Motor neuron (in vitro differentiated cells): Measurements from ENCODE around the gene LRRC75A. TPM values are rescaled to one million over a fixed set of nuclear protein-coding genes. Genes with fewer than 3 reads are reported as not detected.

Experiments used
- ATAC-seq, 8 experiments: fragments of 200-7000 bp; cut with Tn5 transposase; replicated peaks in 6 of 8; 2 replicates each; pipeline ENCODE4 v1.8.0; 2021; ENCODE audit warnings: mild to moderate bottlenecking in 8 of 8, moderate library complexity in 8 of 8
- H3K27ac ChIP-seq, 2 donors: fragments of 250-450 bp; sonication (Bioruptor Pico); 2 replicates each; pipeline ENCODE4 v1.9.0; 2021; ENCODE audit warnings: antibody characterized with exemption in 2 of 2, mild to moderate bottlenecking in 2 of 2, moderate library complexity in 1 of 2
- H3K4me1 ChIP-seq, 2 donors: fragments of 250-450 bp; sonication (Bioruptor Pico); replicated peaks in 1 of 2; 2 replicates each; pipeline ENCODE4 v1.6.1; 2021; ENCODE audit warnings: antibody characterized with exemption in 2 of 2, mild to moderate bottlenecking in 2 of 2, moderate library complexity in 1 of 2
- H3K4me3 ChIP-seq, 5 donors: fragments of 250-450 bp; sonication (Bioruptor Pico); 2 replicates each; pipeline ENCODE4 v1.9.0; 2021; ENCODE audit warnings: antibody characterized with exemption in 5 of 5, mild to moderate bottlenecking in 5 of 5, moderate library complexity in 4 of 5
- WGBS, 10 experiments: fragments of 450-650 bp; shearing (Covaris generic); methylation state at CpG; one replicate each; pipeline ENCODE4 v1.0.0; 2022; 5-methylcytosine and 5-hydroxymethylcytosine counted together
- in situ Hi-C, 9 experiments: fragments of 400-800 bp; cut with MboI; loops; one replicate each; pipeline ENCODE4 v1.15.0; 2021; ENCODE audit warnings: low sequenced_read_pairs in 9 of 9, low pct_unique_long_range_greater_than_20kb in 2 of 9; ENCODE audit not compliant: unreplicated experiment in 9 of 9
- total RNA-seq, 8 experiments: library from RNA; unstranded; fragments of 300-600 nt; gene quantifications; 2 replicates each; pipeline versions ENCODE4 v1.2.3 to v1.2.4, GENCODE V29; 2022

Gene LRRC75A
- total RNA-seq, 8 experiments from 2014 or later, result 3.9 to 15.8 (median 4.7) TPM

DNA sequence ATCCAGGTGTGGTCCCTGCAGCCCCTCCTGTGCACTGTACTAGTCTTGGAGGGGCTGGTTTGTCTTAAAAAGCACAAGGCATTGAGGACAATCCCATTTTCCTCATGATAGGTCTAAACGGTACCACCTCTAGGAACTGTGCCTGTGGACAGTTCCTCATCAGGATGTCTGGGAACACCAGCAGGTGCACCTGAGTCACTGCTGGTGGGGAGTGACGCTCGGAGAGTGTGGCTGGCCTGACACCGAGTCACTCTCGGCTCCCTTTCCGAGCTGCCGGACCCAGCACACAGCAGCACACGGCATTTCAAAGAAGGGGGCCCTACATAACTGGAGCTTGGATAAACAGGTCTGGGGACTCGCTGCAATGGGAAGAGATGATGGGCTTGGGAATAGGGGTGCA lies 25.6 kb downstream of the LRRC75A start:
- H3K4me3 ChIP-seq, result no peak overlapping the region
- H3K4me1 ChIP-seq, result peaks cover 0 to 11% of the 10 kb centered on the region in 2 donors
- in situ Hi-C loops, result no loop called here
- no peak for ATAC-seq
- 80 to 100% (median 90%) methylated on average over 1 to 5 of the region's 9 CpGs; no CpG with 5 or more reads in 3 of the 10 experiments for WGBS, 10 experiments
- H3K27ac ChIP-seq, result no peak overlapping the region

DNA sequence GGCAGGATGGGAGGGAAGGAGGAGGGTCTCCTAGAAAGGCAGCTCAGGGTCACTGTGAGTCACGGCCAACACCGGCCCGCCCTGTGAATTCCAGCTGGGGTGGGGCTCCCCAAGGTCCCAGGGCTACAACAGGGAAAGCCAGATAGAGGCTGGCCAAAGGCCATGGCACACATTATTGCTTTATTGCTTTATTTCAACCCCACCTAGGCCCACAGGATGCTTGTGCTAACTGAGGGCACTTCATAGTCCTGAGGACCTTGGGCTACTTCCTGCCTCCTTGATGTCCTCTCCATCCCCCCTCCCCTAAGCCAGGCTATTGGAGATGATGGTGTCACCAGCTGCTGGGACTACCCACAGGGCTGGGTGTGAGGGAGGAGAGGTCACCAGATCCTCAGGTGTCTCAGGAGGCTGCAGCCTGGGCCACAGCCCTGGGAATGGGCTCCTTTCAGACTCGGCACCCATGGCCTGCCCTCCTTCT lies 26.1 kb downstream of the LRRC75A start:
- peak in 2 of 8 experiments; percentile 58 to 68 for ATAC-seq
- Histone ChIP-seq H3K27ac (no peak overlapping the region), H3K4me1 (peaks cover 0 to 11% of the 10 kb centered on the region in 2 donors), H3K4me3 (no peak overlapping the region)
- WGBS, 10 experiments, result 0 to 100% (median 84%) methylated on average over 1 to 4 of the region's 4 CpGs; no CpG with 5 or more reads in 6 of the 10 experiments
- in situ Hi-C loops, result no loop called here

DNA sequence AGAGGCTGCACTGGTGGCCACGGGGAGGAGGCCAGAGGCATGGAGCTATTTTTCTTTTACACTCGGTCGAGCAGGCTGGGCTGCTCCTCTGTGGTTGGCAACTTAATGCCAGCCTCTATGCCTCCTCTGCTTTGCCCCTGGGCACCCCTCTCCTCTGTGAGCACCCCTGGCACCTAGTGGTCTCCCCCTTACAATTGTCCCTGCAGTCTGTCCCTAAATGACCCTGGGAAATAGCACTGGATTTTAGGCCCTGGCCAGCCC lies 27.0 kb downstream of the LRRC75A start:
- ATAC-seq, result no peak
- WGBS, 10 experiments, result 40 to 100% (median 71%) methylated on average over 1 to 2 of the region's 3 CpGs; no CpG with 5 or more reads in 6 of the 10 experiments
- in situ Hi-C loops, result no loop called here

DNA sequence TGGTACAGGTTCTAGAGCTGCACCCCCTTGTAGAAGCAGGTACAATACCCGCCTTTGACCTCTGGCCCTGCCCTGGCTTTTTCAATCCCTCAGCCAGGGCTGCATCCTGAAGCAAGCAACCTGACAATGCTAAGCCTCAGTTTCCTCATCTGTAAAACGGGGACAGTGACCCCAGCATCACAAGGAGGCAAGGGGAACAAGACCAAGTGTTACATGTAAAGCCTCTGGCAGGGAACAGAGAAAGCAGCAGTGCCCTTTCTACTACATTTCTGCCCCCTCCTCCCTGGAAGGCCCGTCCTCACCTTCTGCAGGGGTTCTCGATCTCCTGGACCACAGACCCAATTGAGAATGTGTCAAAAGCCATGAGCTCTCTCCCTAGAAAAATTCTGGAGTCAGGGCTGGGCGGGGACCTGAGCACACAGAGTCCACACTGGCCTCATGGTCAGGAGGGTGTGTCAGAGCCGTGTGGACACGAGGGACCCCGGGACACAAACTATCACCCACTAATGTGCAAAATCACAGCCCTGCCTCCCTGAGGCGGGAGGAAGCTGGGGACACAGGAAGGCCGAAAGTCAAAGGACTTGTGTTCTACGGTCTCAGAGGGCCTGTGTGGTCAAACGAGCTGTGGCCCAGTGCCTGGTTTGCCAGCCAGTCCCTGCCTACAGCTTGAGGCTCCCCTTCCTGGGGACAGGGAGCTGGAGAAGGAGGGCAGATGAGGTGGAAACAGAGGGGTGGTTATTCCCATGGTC lies 27.5 kb downstream of the LRRC75A start:
- ATAC-seq, result no peak
- Histone ChIP-seq H3K4me3 (no peak overlapping the region), H3K27ac (no peak overlapping the region), H3K4me1 (no peaks in the 10 kb centered on the region)
- 52 to 100% (median 80%) methylated on average over 2 to 6 of the region's 12 CpGs; no CpG with 5 or more reads in 3 of the 10 experiments for WGBS, 10 experiments
- in situ Hi-C loops, result no loop called here

More for the DNA sequence above, 27.0 kb downstream of the LRRC75A start:
- Histone ChIP-seq H3K4me1 (peaks cover 0 to 4% of the 10 kb centered on the region in 2 donors), H3K4me3 (no peak overlapping the region), H3K27ac (no peak overlapping the region)

DNA sequence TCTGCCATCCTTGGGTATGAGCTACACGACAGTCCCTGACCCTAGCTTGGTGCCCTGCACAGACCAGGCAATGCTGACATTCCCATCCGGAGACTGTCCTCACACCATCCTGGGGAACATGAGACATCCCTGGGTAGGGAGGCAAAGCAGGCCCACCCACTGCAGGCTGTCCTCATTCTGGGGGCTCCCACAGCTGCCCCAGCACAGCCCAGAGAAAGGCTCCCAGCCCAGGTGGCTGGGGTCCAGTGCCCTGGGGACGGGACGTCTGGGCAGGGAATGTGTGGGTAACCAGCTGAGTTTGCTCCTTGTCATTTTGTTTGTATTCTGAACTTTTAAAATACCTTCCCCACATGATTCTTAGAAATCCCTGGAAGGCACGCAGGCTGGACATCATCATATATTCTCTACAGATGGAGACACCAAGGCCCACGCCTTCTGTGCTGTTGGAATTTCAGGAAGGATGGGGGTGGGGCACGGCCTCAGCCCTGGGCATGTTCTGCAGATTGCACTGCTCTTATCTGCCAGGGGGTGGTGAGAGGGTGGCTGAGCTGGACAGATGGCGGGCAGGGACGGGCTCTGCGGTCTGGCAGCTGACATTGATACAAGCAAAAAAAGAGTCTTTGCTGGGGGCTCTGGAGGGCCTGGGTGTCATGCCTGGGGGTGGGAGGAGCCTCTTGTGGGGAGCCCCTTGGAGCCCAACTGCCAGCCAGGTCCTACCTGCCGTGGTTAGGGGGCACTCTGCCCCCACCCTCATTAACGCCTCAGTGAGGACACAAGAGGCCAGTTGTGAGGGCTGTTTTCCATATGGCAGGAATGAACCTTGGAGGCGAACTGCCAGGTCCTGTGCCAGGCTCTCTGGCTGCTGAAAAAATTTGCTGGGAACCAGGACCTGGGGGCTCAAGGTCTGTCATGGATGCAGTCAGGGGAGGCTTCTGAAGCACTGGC lies 28.4 kb downstream of the LRRC75A start:
- in situ Hi-C loops, result no loop called here
- WGBS, 10 experiments, result 3 to 89% (median 65%) methylated on average over 1 to 5 of the region's 13 CpGs; no CpG with 5 or more reads in 6 of the 10 experiments
- no peak overlapping the region for H3K4me3 ChIP-seq
- H3K4me1 ChIP-seq, result no peaks in the 10 kb centered on the region
- no peak overlapping the region for H3K27ac ChIP-seq
- peak; percentile 36 to 97 (median 59) for ATAC-seq

DNA sequence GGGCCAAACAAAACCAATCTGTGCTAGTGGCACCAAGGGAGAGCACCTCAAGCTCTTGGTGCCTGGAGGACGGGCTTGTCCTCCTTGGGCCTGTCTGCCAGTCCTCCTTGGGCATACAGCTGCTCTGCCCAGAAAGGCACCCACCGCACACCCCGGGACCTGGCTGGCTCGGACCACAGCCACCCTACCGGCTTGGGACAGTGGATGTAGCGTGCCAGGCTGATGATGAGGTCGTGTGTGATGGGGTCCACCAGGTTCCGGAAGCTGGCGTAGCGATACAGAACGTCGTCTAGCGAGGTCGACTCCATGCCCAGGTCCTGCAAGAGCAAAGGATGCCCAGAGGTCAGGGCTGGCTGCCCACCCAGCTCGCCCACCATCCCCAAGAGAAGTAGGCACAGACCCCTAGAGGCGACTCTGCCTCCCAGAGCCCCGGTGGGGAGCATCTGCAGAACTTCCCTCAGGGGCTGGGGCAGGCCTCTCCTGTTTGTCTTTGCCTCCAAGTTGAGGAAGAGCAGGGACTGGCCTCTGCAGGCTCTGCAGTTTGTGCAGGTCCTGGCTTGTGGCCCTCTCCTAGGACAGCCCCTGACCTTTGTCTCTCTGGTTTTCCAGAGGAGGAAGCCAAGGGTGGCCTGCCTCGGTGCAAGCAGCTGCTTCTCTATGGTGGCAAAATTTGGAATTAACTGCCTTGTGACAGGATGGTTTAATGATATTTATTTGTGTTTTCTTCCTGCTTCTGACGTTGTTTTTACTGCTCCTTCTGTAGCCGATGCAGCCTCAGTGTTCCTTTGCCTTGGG lies 29.7 kb downstream of the LRRC75A start:
- 33 to 100% (median 86%) methylated on average over 1 to 13 of the region's 20 CpGs; no CpG with 5 or more reads in 1 of the 10 experiments for WGBS, 10 experiments
- H3K4me3 ChIP-seq, result no peak overlapping the region
- no peak for ATAC-seq
- H3K27ac ChIP-seq, result no peak overlapping the region
- in situ Hi-C loops, result no loop called here
- peaks cover 0 to 3% of the 10 kb centered on the region in 2 donors for H3K4me1 ChIP-seq

DNA sequence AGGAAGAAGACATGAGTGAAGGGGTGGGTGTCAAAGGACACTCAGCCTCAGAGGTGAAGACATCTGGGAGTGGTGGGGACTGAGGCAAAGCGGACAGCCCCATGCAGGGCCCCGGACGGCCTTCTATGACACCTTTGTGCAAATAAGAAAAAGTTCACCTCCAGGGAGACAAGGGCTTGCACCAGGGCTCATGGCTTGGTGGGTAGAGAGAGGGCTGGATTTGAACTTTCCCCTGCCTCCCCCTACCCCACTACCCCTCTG lies 30.5 kb downstream of the LRRC75A start:
- Histone ChIP-seq H3K4me3 (no peak overlapping the region), H3K27ac (no peak overlapping the region), H3K4me1 (peaks cover 6 to 10% of the 10 kb centered on the region in 2 donors)
- in situ Hi-C loops, result no loop called here
- no peak for ATAC-seq
- WGBS, 10 experiments, result 80 to 95% methylated on average over 1 to 3 of the region's 3 CpGs; no CpG with 5 or more reads in 8 of the 10 experiments

DNA sequence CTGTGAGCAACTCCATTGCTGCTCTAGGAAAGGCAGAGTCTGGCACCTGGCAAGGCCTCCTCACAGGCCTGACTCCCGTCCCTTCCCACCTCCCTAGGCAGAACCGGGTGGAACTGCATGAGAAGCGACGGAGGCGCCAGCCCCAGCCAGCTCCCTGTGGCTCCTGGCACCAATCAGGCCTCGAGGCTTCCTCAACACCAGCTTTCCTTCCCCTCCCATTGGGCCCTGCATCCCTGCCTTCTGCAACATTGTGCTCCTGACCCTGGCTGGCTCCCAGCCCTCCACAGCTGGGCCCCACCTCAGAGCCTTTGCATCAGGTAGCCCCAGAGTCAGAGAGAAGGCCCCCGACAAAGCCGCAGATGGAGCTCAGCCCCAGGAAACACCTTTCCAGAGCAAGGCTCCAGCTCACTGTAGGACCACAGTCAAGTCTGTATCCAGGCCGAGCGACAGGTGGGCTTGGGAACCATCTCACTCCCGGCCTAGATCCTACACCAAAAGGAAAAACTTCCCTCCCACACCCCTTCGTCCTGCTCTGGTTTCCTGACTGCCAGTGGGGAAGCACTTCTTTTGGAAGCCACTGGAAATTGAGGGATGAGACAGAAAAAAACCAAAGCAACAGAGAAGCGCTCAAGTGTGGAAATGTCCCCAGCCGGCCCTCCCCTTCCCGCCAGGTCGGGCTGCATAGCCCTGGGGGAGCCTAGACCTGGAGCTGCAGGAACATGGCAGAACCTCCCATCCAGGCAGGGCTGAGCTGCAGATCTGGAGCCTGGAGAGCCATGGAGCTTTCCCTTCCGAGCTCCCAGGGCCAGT lies 31.0 kb downstream of the LRRC75A start:
- Histone ChIP-seq H3K27ac (no peak overlapping the region), H3K4me1 (peaks cover 6 to 11% of the 10 kb centered on the region in 2 donors), H3K4me3 (no peak overlapping the region)
- ATAC-seq, result no peak
- whole genome bisulfite sequencing, 10 experiments, result 80 to 97% (median 91%) methylated on average over 2 to 6 of the region's 17 CpGs; no CpG with 5 or more reads in 4 of the 10 experiments
- in situ Hi-C loops, result no loop called here

DNA sequence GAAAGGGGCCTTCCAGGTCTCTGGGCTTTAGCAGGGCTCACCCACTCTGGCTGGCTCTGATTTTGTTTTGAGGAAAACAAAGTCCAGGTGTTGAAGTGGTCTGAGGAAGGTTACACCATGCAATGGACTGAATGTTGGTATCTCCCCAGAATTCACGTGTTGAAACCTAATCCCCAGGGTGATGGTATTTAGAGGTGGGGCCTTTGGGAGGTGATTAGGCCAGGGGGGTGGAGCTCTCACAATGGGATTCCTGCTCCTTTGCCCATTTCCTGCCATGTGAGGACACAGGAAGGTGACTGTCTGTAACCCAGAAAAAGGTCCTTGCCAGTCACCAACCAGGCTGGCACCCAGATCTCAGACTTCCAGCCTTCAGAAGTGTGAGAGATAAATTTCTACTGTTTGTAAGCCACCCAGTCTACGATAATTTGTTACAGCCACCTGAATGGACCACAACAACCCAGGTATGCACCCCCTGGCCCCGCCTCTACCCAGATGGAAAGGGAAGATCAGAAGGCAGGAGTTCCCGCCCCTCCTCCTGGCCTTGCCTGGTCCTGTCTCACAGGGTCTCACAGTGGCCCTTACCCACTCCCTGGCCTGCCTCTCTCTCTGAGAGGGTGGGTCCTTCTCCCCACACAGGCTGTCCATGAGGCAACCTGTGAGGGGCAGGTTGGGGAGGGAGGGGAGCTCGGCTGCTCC lies 32.0 kb downstream of the LRRC75A start:
- 73 to 80% methylated on average over 1 to 3 of the region's 5 CpGs; no CpG with 5 or more reads in 8 of the 10 experiments for WGBS, 10 experiments
- Histone ChIP-seq H3K27ac (no peak overlapping the region), H3K4me1 (peaks cover 6 to 11% of the 10 kb centered on the region in 2 donors), H3K4me3 (no peak overlapping the region)
- no peak for ATAC-seq
- in situ Hi-C loops, result loop anchor here in 1 of 9 experiments (10.0 kb wide), 1 partner anchor 65 kb away; no protein-coding TSS in a partner anchor

DNA sequence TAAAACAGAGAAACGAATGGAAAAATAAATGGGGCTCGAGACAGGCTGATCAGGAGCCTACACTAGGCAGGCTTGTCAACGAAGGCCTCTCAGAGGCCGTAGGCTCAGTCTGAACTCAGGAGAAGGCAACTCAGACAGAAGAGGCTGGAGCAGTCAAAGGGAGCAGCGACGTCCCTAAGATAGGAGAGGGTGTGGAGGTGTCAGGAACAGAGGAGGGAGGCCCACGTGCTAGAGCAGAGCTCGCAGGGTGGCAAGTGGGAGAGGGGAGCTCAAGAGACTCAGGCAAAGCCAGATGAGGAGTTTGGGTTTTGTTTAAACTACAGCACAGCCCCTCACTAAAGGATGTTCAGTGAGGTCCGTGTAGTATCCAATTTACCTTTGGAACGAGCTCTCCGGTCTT lies 32.7 kb downstream of the LRRC75A start:
- in situ Hi-C loops, result loop anchor here in 1 of 9 experiments (10.0 kb wide), 1 partner anchor 66 kb away; no protein-coding TSS in a partner anchor
- no peak for ATAC-seq
- 0 to 100% (median 86%) methylated on average over 1 to 7 of the region's 11 CpGs; no CpG with 5 or more reads in 1 of the 10 experiments for WGBS, 10 experiments
- no peak overlapping the region for H3K27ac ChIP-seq
- no peak overlapping the region for H3K4me3 ChIP-seq
- H3K4me1 ChIP-seq, result peaks cover 6 to 11% of the 10 kb centered on the region in 2 donors

DNA sequence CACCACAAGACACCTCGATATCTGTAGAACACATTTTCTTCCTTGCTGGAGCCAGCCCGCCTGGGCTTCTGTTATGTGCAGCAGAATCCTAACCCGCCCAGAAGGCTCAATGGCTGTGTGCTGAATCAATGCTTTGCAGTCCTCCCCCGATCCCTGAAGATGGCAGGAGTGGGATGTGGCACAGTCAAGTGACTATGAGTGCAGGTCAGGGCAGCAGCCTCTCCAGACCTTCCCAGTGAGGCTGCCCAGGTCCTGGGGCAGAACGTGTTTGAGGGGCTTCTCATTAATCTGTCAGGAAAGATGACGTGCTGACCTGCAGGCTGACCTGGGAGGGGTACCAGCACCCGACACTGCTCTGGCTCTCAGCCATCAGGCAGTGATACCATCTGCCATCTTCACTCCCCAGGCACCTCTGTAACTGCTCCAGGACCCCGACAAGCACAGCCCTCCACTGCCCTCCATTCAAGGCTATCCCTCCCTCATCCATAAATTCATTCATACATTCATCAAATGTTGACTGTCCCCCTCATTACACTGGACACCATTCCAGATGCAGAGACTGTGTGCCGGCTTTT lies 35.2 kb downstream of the LRRC75A start:
- peak in 6 of 8 experiments; percentile 19 to 76 (median 65) for ATAC-seq
- H3K27ac ChIP-seq, result peak overlapping the region in 1 of 2 donors; percentile 12
- in situ Hi-C loops, result loop anchor here in 1 of 9 experiments (10.0 kb wide), 1 partner anchor 68 kb away; no protein-coding TSS in a partner anchor

More for the DNA sequence above, 35.2 kb downstream of the LRRC75A start:
- Histone ChIP-seq H3K4me3 (no peak overlapping the region), H3K4me1 (peaks cover 8 to 11% of the 10 kb centered on the region in 2 donors)
- WGBS, 10 experiments, result 71 to 93% (median 78%) methylated on average over 1 to 7 of the region's 9 CpGs; no CpG with 5 or more reads in 5 of the 10 experiments
